MM.1S (cell line): ENCODE data around the gene NOP56.

ENCODE experiments used
- DNase-seq: peaks from one replicate; pipeline ENCODE4 v3.0.0-alpha.2; 2015
- H2AFZ ChIP-seq: fragments of 300-600 bp; sonication (generic); 2 replicates; pipeline ENCODE4 v1.6.0; 2016; ENCODE audit warnings: antibody characterized with exemption, low read length
- H3F3A ChIP-seq: fragments of 300-600 bp; sonication (generic); 2 replicates; pipeline ENCODE4 v1.6.1; 2016; ENCODE audit warnings: mild to moderate bottlenecking, antibody characterized with exemption, low read length, moderate library complexity, mixed read lengths; ENCODE audit not compliant: insufficient read depth
- H3K27ac ChIP-seq: fragments of 300-600 bp; sonication (generic); 2 replicates; pipeline ENCODE4 v1.5.1; 2016; ENCODE audit warnings: mild to moderate bottlenecking, low read length
- H3K27me3 ChIP-seq: fragments of 300-600 bp; sonication (generic); replicated peaks from 2 replicates; pipeline ENCODE4 v1.6.0; 2016; ENCODE audit warnings: low read length; ENCODE audit not compliant: insufficient read depth
- H3K36me3 ChIP-seq: fragments of 300-600 bp; sonication (generic); replicated peaks from 2 replicates; pipeline ENCODE4 v1.6.1; 2016; ENCODE audit warnings: mild to moderate bottlenecking, low read length, mixed read lengths; ENCODE audit not compliant: insufficient read depth
- H3K4me1 ChIP-seq: fragments of 300-600 bp; sonication (generic); 2 replicates; pipeline ENCODE4 v1.6.1; 2016; ENCODE audit warnings: low read length, mixed read lengths
- H3K4me2 ChIP-seq: fragments of 300-600 bp; sonication (generic); 2 replicates; pipeline ENCODE4 v1.6.0; 2016; ENCODE audit warnings: low read depth, low read length
- H3K4me3 ChIP-seq: fragments of 300-600 bp; sonication (generic); 2 replicates; pipeline ENCODE4 v1.5.1; 2016; ENCODE audit warnings: low read length, mixed read lengths
- H3K79me2 ChIP-seq: fragments of 300-600 bp; sonication (generic); 2 replicates; pipeline ENCODE4 v1.6.1; 2016; ENCODE audit warnings: mixed run types, low read length, mixed read lengths
- H3K9ac ChIP-seq: fragments of 300-600 bp; sonication (generic); 2 replicates; pipeline ENCODE4 v1.6.1; 2016; ENCODE audit warnings: low read length, mixed read lengths
- H3K9me2 ChIP-seq: fragments of 300-600 bp; sonication (generic); replicated peaks from 2 replicates; pipeline ENCODE4 v1.6.1; 2016; ENCODE audit warnings: mild to moderate bottlenecking, low read length, mixed read lengths; ENCODE audit not compliant: insufficient read depth
- H3K9me3 ChIP-seq: fragments of 300-600 bp; sonication (generic); replicated peaks from 2 replicates; pipeline ENCODE4 v1.6.1; 2016; ENCODE audit warnings: mild to moderate bottlenecking, low read length, mixed read lengths; ENCODE audit not compliant: insufficient read depth
- H4K20me1 ChIP-seq: fragments of 300-600 bp; sonication (generic); 2 replicates; pipeline ENCODE4 v1.6.1; 2016; ENCODE audit warnings: mild to moderate bottlenecking, low read length, moderate library complexity, mixed read lengths; ENCODE audit not compliant: insufficient read depth
- EZH2 ChIP-seq: fragments of 300-600 bp; sonication (generic); optimal IDR thresholded peaks from 2 replicates; pipeline ENCODE3; 2017; ENCODE audit warnings: low read depth, mild to moderate bottlenecking, antibody characterized with exemption, low read length, mixed read lengths
- EZH2phosphoT487 ChIP-seq: fragments of 300-600 bp; sonication (generic); IDR thresholded peaks from 2 replicates; pipeline ENCODE4 v1.6.1; 2018; ENCODE audit warnings: antibody characterized with exemption, low read length
- TF ChIP-seq, protein P1 (sequence below): fragments of 300-600 bp; sonication (generic); IDR thresholded peaks from 2 replicates; pipeline ENCODE4 v1.5.1; 2016; ENCODE audit warnings: antibody characterized with exemption, low read length, mixed read lengths

Gene NOP56

DNA sequence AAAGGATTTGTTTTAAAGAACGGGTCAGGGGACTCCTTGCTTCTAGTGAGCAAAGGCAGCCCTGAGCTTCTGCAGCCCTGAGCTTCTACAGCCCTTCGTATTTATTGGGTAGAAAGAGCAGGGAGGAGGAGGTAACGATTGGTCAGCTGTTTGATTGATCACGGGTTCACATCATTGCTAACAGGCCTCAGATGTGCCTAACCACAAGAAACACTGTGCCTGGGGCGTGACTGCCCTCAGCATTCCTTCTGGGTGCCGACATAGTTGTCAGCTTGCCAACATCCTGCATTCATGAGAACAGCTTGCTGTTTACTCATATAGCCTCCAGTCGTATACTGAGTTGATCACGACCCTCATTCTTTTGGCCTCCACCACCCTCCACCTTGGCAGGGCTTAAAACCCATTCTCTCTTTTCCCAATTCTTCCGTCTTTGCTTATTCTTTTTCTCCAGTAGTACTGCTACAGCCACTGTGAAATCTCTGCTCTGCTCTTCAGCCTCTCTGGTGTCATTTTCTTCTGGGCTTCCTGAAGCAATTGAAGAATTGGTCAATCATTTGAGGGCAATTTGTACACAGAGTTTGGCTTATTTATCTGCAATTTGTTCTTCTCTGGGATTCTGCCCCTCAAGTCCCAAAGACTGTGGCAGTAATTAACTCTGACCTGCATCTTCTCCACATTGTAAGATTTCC, 25.4 kb upstream of the NOP56 start:
- TF ChIP-seq EZH2 (no peak), EZH2phosphoT487 (no peak)
- TF ChIP-seq, protein P1, sequence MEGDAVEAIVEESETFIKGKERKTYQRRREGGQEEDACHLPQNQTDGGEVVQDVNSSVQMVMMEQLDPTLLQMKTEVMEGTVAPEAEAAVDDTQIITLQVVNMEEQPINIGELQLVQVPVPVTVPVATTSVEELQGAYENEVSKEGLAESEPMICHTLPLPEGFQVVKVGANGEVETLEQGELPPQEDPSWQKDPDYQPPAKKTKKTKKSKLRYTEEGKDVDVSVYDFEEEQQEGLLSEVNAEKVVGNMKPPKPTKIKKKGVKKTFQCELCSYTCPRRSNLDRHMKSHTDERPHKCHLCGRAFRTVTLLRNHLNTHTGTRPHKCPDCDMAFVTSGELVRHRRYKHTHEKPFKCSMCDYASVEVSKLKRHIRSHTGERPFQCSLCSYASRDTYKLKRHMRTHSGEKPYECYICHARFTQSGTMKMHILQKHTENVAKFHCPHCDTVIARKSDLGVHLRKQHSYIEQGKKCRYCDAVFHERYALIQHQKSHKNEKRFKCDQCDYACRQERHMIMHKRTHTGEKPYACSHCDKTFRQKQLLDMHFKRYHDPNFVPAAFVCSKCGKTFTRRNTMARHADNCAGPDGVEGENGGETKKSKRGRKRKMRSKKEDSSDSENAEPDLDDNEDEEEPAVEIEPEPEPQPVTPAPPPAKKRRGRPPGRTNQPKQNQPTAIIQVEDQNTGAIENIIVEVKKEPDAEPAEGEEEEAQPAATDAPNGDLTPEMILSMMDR = no peak
- Histone ChIP-seq H3K79me2 (no peaks in the 10 kb centered on the region), H3K4me2 (no peak overlapping the region), H3K9me3 (no peaks in the 10 kb centered on the region), H2AFZ (no peak overlapping the region), H3K27ac (no peak overlapping the region), H3K36me3 (no peaks in the 10 kb centered on the region), H3K9me2 (no peaks in the 10 kb centered on the region), H3K4me3 (no peak overlapping the region), H4K20me1 (no peaks in the 10 kb centered on the region), H3F3A (no peaks in the 10 kb centered on the region), H3K4me1 (no peaks in the 10 kb centered on the region), H3K27me3 (no peaks in the 10 kb centered on the region), H3K9ac (no peak overlapping the region)
- DNase-seq = no peak

DNA sequence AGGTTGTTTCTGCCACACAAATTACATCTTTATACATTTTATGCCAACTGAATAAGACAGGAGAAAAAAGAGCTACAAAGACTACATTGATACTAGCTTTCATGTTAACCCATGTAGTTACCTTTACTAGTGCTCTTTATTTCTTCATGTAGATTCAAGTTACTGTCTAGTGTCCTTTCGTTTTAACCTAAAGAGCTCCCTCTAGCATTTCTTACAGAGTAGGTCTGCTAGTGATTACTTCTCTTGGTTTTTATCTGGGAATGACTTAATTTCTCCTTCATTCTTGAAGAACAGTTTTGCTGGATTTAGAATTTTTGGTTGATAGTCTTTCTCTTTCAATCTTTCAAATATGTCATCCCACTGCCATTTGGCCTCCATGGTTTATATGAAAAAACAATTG, 21.2 kb upstream of the NOP56 start:
- Histone ChIP-seq H3K4me1 (no peaks in the 10 kb centered on the region), H3K9me3 (no peaks in the 10 kb centered on the region), H3K27ac (no peak overlapping the region), H3K36me3 (no peaks in the 10 kb centered on the region), H3K9ac (no peak overlapping the region), H2AFZ (no peak overlapping the region), H3K4me2 (no peak overlapping the region), H3K4me3 (no peak overlapping the region), H3K79me2 (no peaks in the 10 kb centered on the region), H4K20me1 (no peaks in the 10 kb centered on the region), H3F3A (no peaks in the 10 kb centered on the region), H3K27me3 (no peaks in the 10 kb centered on the region), H3K9me2 (no peaks in the 10 kb centered on the region)
- DNase-seq = no peak
- TF ChIP-seq EZH2phosphoT487 (no peak), EZH2 (no peak)
- TF ChIP-seq, protein P1 = no peak

DNA sequence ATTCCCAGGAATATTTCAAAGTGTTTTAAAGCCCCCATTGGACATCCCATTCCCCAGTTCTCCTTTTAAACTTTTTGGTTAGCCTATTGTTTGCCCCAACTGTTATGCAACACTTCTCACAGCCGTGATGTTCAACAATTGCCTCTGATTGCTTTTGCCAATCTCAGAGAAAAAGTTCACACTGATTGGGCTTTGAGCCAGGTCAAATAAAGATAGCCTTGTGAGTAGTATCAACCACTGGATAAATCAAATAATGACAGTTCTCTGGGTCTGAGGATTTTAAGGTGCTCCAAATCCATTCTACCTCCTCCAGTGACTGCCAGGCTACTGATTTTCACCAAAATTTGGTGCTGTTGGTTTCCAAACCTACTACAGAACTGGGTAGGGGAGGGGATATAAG, 19.1 kb upstream of the NOP56 start:
- no peak for DNase-seq
- Histone ChIP-seq H2AFZ (no peak overlapping the region), H3F3A (no peaks in the 10 kb centered on the region), H3K79me2 (no peaks in the 10 kb centered on the region), H3K9me2 (no peaks in the 10 kb centered on the region), H3K4me3 (no peak overlapping the region), H4K20me1 (no peaks in the 10 kb centered on the region), H3K4me2 (no peak overlapping the region), H3K9ac (no peak overlapping the region), H3K4me1 (no peaks in the 10 kb centered on the region), H3K27me3 (no peaks in the 10 kb centered on the region), H3K36me3 (no peaks in the 10 kb centered on the region), H3K9me3 (no peaks in the 10 kb centered on the region), H3K27ac (no peak overlapping the region)
- TF ChIP-seq, protein P1 = no peak
- TF ChIP-seq EZH2phosphoT487 (no peak), EZH2 (no peak)
